G401 (cell line): ENCODE results near the gene NAA25. TPM values are rescaled to one million over a fixed set of nuclear protein-coding genes. Genes with fewer than 3 reads are reported as not detected.
A peak's percentile ranks its signal among the peaks of the same experiment; 100 is the strongest.

Experiments used
- DNase-seq: peaks from one replicate; pipeline ENCODE4 v3.0.0-alpha.2; 2015; ENCODE audit warnings: low spot score
- in situ Hi-C: cut with HindIII; loops from 2 replicates; pipeline ENCODE4 v1.10.0; 2016; ENCODE audit warnings: low sequenced_read_pairs, mixed read lengths
- total RNA-seq: library from RNA; depleted of rRNA; stranded (reverse); fragments of >200 nt; shearing (Covaris generic); gene quantifications from 2 replicates; pipeline ENCODE4 v1.2.3, GENCODE V29; 2014; rRNA removed

NAA25 gene
- total RNA-seq = 6.9 and 7.7 TPM in 2 replicates

DNA sequence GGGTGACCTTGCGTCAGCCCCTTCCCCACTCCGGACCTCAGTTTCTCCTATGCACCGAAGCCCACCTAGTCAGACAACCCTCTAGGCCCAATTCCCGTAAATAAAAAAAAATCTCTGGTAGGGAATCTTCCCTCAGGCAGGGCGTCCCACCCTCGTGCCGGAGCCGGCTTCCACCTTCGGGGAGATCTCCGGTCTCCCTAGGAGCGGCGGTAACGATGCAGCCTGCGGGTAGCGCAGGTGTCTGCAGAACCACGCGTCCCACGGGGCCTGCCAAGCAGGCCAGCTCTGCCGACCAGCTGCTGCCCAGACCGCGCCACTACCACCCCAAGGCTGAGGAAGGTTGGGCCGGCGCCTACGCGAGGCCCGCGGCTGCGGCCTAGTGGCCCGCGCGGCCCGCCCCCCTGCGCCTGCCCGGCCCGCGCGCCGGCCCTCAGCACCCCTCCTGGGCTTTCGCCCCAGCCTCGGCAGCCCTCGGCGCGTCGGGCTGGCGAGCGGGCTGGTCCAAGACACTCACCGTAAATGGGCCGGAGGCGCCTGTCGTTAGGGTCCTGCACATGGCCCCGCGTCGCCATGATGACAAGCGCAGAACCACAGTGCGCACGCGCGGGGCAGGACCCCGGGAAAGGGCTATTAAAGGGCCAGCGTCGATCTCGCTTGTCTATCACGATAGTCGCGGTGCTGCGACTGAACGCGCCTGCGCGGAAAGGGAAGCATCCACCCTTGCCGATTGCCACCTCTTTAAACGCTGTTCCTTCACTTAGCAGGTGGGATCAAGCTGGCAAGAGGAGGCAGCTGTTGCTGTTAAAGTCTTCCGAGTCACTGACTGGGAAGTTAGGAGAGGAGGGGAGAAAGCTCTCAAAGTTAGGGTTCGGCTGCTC, at the start of gene NAA25:
NAA25 (minus strand) TSS at position 582 of the 878 bp plus-strand sequence; CDS start at position 572, 10 bp downstream.
- in situ Hi-C loops = no loop called here
- peak; percentile 86 for DNase-seq

DNA sequence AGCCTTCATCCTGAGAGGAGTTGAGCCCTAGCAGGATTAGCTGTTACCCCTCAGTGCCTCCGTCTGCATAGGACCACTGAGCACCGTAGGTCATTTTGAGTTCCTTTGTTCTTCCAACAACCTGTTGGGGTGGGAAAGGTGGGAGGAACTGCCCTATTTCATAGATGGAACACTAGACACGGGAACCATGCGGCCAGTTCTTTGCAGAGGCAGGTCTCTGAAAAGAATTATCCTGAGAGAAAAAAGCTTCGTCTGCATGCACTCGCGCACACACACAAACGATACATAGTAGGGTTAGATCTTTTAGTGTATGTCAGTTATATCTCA, 45.3 kb upstream of the NAA25 start:
- DNase-seq = no peak
- in situ Hi-C loops = no loop called here

DNA sequence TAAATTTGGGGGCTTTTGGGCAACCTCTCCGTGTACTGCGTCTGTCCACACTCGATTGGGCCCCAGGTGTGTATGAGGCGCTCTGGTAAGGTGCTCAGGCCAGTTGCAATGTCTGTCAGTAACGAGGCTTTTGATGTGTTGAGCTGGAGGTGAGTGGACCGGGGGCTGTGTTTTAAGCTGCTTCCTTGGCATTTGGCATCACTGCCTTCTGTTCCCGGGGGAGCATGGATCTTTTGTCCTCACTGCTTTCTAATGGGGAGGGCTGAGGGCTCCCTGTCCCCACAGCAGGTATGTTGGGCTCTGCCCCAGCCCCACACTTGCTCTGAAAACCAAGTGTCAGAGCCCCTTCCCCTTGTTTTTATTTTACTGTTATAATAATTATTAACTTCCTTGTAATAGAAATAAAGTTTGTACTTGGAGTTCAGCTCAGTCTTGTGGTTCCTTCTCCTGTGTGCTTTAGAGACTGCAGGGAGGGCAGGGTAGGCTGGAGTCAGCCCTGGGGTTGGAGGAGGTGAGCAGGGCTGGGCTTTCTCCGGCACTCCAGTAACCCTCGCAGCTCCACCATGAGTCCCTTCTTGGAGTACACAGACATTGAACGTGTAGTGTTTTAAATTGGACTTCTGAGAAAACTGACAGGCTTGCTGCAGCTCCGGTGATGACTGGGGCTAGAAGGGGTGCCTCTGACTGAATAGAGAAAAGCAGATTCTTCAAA, 44.8 kb upstream of the NAA25 start:
- no peak for DNase-seq
- in situ Hi-C loops = no loop called here

DNA sequence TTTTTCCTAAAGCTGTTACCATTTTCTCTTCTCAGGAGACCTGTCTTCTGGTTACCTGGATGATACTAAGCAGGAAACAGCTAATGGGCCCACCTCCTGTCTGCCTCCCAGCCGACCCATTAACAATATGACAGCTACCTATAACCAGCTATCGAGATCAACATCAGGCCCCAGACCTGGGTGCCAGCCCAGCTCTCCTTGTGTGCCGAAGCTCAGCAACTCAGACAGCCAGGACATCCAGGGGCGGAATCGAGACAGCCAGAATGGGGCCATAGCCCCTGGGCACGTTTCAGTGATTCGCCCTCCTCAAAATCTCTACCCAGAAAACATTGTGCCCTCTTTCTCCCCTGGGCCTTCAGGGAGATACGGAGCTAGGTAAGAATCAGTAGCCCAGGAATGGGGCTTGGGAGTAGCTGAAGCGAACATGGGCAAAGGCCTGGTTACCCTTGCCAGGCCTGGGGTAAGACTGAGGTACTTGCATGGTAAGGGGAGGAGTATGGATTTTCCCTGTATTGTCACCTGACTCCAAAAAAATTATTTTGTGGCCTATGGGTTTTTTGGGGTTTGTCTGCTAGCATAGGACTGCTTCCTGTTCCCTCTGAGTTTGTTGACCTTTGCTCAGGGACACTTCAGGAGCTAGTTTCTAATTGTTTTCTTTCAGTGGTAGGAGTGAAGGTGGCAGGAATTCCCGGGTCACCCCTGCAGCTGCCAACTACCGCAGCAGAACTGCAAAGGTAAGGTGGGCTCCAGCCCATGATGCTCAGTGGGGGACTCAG, 43.4 kb upstream of the NAA25 start:
- in situ Hi-C loops = no loop called here
- no peak for DNase-seq

DNA sequence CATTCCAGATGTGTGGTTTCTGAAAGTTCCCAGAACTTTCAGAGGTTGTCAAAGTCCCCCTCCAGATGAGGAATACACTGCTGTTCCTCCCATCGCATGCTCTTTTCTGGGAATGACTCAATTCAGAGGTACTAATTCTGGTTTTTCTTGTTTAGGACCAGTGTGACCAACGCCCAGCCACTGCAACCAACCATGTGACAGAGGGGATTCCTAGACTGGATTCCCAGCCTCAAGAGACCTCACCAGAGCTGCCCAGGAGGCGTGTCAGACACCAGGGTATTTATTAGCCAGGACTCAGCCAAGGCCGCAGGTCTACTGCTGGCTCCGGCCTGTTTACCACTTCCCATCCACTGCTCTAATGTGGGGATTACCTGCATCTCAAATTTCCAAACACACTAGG, 41.0 kb upstream of the NAA25 start:
- in situ Hi-C loops = no loop called here
- no peak for DNase-seq

DNA sequence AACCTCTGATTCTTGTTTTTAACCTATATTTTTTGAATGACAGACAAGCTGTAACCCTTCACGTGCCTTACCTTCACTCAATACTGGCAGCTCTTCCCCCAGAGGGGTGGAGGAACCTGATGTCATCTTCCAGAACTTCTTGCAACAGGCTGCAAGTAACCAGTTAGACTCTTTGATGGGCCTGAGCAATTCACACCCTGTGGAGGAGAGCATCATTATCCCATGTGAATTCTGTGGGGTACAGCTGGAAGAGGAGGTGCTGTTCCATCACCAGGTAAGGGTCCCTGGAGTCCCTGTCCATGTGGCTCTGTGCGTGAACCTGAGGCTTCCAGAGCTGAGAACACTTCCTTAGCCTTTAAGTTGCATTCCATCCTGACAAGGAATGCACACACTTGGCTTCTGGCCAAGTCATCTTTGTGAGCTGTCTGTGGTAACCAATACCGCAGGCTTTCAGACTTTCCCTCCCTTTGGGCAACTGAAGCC, 39.5 kb upstream of the NAA25 start:
- in situ Hi-C loops = no loop called here
- DNase-seq = no peak

DNA sequence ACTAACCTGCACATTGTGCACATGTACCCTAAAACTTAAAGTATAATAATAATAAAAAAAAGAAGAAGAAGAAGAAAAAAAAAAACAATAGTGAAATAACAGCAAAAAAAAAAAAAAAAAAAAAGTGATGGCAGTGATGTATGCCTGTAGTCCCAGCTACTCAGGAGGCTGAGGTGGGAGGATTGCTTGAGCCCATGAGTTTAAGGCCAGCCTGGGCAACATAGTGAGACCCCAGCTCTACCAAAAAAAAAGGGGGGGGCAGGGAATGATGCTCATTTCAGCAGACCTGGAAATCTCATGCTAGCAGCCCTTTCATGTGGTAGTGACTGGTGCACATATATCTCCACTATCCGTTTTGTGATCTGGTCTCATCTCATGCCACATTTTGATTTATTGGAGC, 37.5 kb upstream of the NAA25 start:
- in situ Hi-C loops = no loop called here
- no peak for DNase-seq

DNA sequence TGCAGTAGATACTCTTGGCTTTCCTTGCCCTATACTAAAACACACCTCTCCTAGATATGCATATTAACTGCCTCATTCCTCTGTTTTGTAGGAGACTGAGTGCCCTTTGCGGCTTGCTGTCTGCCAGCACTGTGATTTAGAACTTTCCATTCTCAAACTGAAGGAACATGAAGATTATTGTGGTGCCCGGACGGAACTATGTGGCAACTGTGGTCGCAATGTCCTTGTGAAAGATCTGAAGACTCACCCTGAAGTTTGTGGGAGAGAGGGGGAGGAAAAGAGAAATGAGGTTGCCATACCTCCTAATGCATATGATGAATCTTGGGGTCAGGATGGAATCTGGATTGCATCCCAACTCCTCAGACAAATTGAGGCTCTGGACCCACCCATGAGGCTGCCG, 32.1 kb upstream of the NAA25 start:
- in situ Hi-C loops = no loop called here
- no peak for DNase-seq

DNA sequence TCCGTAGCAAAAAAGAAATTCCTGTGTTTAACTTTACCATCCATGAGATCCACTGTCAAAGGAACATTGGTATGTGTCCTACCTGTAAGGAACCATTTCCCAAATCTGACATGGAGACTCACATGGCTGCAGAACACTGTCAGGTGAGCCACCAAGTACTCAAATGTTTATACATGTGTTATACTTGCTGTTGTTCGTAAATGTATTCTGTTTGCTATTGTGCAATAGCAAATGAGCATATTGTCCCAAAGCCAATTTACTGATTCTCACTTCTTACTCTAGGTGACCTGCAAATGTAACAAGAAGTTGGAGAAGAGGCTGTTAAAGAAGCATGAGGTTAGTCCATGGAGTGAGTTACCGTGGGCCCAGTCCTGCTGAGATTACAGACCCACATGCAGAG, 26.1 kb upstream of the NAA25 start:
- in situ Hi-C loops = no loop called here

DNA sequence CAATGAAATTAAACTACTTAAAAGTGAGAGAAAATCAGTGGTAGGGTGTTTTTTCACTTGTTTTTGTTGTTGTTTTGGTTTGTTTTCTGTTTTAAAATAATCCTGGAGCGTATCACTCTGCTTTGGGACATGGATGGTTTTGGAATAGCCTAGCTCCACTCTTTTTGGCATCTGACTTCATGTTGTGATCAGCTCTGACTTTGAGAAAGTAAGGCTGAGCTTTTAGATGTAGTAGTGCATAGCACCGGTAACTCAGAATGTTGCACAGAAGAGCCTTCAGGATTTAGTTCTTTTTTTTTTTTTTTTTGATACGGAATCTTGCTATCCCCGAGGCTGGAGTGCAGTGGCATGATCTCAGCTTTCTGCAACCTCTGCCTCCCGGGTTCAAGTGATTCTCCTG, 24.8 kb upstream of the NAA25 start:
- no peak for DNase-seq
- in situ Hi-C loops = no loop called here

More for the DNA sequence above, 26.1 kb upstream of the NAA25 start:
- DNase-seq = no peak

DNA sequence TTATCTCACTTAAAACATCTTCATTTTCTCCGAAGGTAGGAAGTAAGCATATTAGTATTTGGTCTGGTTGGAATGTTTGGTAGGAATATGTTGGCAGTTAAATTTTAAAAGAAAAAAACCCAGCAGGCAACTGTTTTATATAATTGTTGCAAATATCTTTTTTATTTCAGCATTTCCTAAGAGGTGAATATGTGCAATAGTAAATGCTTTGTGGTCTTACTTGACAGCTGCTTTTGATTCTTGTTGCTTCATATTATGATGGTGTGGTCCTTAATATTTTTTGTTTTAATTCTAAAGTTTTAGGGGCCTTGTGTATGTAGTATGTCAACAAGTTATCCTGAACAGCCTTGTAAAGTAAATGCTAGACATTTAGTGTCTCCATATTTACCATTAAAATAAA, 23.1 kb upstream of the NAA25 start:
- in situ Hi-C loops = no loop called here

DNA sequence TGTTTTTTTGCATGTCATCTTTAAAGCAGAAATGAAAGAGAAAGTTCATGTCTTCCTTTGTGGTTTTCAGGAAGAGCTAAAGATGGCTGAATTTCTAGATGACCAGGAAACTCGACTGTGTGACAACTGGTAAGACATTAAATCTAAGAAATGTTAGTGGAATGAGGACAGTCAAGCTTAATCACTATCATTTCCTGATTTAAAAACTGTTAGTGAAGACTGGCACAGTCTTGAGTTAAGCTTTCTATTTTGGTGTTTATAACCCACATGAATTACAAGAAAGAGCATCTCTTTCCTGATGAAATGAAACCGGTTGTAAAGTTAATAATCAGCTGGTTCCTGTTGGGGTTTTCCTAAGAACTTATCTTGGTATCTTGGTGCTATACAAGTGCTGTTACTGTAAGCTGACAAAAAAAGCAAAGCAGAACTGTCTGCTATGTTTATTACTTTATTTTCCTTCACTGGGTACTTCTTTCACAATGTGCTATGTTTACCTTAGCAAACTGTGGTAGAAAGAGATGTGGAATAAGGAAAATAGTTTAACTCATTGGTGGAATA, 21.9 kb upstream of the NAA25 start:
- DNase-seq = no peak
- in situ Hi-C loops = no loop called here

More for the DNA sequence above, 23.1 kb upstream of the NAA25 start:
- DNase-seq = no peak

DNA sequence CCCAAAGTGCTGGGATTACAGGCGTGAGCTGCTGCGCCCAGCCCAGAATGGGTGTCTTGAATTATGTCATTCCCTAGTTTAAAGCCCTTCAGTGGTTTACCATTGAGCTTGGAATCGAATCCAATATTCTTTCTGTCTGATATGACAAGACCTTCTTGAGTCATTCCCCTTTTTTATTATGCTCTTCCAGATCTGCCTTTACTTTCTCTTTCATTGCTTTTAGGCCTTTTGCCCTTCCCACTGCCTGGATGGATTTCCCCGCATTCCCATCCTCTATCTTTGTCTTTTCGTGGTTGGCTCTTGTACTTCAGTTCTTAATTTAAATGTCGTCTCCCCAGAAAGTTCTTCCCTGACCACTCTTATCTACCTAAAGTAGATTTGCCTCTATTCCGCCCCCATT, 18.3 kb upstream of the NAA25 start:
- no peak for DNase-seq
- in situ Hi-C loops = no loop called here

DNA sequence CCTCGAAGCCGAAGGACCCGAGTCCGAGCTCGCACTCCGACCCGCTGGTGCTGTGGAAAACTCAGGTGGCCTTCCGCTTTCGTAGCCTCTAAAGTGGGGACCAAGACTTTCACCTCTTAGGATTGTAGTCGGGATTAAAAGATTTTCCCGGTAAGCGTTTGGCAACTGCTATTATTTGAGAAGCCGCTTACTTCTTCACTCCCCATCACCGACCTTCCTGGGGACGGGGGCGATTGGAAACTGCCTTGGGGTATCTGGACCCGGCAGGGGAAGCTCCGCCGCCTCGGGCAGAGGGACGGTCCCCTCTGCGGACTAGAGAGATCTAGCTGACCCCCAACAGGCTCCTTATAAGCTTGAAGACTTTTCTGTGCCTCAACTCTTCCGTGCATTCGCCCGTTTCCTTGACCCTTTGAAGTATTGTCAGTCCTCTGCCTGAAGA, 17.4 kb upstream of the NAA25 start:
- DNase-seq = no peak
- in situ Hi-C loops = no loop called here

DNA sequence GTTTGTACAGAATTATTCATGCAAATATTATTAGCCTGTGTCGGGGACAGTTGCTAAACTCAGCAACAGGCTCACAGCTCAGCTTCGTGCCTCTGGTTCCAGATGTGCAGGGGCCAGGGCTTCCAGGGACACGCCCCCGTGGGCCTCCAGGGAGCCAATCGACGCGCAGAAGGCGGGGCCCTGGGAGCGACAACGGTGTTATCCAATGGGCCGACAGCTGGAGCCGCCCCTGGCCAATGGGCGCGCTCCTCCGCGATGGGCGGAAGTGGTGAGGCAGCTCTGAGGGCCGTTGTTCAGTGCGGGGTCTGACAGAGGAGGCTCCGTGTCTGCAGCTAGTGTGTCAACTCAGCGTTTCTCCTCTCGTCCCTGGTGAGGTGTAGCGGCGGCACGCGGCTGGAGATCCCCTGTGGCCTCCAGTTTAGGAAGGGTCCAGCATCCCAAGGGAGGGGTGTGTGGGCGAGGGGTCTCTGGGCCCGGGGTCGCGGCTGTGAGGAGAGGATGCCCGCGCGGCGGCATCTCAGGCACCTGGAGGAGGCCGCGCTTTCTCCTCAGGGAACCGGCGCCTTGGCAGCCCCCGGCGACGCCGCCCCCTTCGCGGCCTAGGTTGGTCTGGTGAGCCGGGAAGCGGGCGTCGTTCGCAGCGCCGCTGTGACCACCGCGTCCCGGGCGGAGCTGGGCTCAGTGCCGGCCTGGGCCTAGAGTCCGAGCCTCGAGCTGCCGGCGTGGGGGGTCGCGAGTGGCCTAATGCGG, 16.8 kb upstream of the NAA25 start, which contains the start of gene TRAFD1:
TRAFD1 (plus strand) TSS at position 311 of the 750 bp plus-strand sequence. CDS start 4,963 bp downstream, outside the sequence.
- in situ Hi-C loops = no loop called here
- DNase-seq = peak; percentile 95

DNA sequence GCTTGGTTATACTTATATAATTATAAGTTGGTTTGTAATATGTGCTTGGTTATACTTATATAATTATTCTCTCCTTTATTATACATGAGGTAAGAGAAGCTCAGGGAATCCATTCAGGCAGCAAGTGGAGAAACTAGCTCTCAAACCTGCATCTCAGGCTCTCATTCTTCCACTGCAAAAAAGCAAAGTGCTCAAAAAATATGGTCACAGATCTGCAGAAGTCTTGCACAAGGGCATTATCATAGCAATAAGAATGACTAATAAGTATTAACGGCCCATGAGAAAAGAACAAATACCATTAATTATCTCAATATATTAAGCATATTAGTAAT, 16.3 kb upstream of the NAA25 start:
- in situ Hi-C loops = no loop called here
- no peak for DNase-seq

DNA sequence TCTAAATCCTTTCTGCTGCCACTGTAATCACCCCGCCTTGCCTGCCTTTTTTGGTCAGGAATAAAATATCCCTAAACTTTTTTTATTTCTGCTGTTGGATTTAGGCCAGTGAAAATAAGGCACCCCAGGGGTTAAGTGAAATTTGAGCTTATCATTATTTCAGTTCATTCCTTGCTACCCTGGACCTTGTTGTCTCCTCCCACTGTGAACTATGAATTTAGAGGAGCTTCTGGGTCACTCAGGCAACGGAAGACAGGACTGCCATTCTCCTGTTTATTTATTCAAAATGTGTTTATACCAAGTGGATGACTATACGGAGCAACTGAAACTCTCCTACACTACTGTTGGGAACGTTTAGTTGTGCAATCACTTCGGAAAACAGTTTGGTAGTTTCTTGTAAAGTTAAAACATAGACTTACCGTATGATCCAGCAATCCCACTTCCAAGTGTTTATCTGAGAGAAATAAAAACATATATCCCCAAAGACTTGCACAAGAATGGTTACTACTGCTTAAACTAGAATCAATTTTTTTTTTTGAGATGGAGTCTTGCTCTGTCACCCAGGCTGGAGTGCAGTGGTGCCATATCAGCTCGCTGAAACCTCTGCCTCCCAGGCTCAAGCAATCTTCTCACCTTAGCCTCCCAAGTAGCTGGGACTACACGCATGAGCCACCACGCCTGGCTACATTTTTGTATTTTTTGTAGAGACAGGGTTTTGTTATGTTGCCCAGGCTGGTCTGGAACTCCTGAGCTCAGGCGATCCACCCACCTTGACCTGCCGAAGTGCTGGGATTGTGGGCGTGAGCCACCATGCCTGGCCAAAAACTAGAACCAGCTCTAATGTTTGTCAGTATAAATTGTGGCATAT, 14.5 kb upstream of the NAA25 start:
- no peak for DNase-seq
- in situ Hi-C loops = no loop called here
